OCI-LY3 (cell line): ENCODE results near the gene STARD13.

Experiments used
- EZH2phosphoT487 ChIP-seq: fragments of 200-600 bp; shearing (Covaris generic); IDR thresholded peaks from 2 replicates; pipeline ENCODE4 v1.6.1; 2018; ENCODE audit warnings: antibody characterized with exemption, mixed run types, low read depth
- TF ChIP-seq, protein P1 (sequence below): fragments of 200-600, 300-600 bp; sonication (generic); IDR thresholded peaks from 2 replicates; pipeline ENCODE4 v1.5.1; 2014; ENCODE audit warnings: antibody characterized with exemption, low read length, low read depth

DNA sequence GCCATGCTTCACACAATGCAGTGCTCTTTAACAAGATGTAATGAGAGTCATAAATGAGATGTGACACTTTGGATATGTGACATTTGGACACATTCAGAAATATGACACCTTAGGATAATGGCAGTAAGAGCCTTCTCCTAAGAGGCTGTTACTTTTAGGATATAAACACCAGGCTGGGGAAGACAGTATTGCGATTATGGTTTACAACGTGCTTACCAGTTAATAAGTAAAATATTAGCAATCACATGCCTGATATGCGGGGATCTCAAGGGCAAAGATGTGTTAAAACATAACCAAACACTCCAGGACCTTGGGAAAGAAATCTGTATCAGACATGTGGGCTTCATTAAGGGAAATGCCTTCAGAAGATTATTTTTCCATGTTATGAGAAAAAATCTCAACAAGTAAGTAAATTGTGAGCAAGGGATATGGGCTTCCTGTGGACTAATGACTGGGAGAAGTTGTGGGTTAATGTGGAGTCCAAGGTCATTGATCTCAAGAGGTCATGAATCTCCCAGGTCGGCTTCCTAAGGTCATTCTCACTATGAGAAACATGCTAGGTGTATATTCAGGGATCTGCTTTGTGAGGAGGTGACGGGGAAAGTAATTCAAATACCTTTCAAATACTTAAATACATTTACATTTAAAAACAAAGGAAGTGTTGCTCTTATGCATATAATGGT, 105.3 kb downstream of the STARD13 start:
- TF ChIP-seq, protein P1, sequence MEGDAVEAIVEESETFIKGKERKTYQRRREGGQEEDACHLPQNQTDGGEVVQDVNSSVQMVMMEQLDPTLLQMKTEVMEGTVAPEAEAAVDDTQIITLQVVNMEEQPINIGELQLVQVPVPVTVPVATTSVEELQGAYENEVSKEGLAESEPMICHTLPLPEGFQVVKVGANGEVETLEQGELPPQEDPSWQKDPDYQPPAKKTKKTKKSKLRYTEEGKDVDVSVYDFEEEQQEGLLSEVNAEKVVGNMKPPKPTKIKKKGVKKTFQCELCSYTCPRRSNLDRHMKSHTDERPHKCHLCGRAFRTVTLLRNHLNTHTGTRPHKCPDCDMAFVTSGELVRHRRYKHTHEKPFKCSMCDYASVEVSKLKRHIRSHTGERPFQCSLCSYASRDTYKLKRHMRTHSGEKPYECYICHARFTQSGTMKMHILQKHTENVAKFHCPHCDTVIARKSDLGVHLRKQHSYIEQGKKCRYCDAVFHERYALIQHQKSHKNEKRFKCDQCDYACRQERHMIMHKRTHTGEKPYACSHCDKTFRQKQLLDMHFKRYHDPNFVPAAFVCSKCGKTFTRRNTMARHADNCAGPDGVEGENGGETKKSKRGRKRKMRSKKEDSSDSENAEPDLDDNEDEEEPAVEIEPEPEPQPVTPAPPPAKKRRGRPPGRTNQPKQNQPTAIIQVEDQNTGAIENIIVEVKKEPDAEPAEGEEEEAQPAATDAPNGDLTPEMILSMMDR = no peak
- no peak for TF ChIP-seq EZH2phosphoT487
